HG03565 (cell line): ENCODE measurements around the gene C20orf96.
A peak's percentile ranks its signal among the peaks of the same experiment; 100 is the strongest.
"Not testable (repeated sequence)": the region's sequence is repeated elsewhere in the genome, so short reads cannot be mapped to it uniquely, and the experiment has no call there.

Source experiments
- ATAC-seq: cut with Tn5 transposase; IDR thresholded peaks from one replicate; pipeline ENCODE4 v1.9.1; 2021; ENCODE audit warnings: mild to moderate bottlenecking, moderate library complexity; ENCODE audit not compliant: unreplicated experiment

Gene C20orf96

GRCh38 chr20:290084-290831, at the start of gene C20orf96:
Gene C20orf96 (minus strand): TSS chr20:290750. CDS start chr20:290610, 140 bp downstream.
- peak; percentile 51 for ATAC-seq

GRCh38 chr20:336040-336439, 45.5 kb upstream of the C20orf96 start:
- not testable (repeated sequence) for ATAC-seq

- no peak for ATAC-seq
Measured at GRCh38 chr20:334578-334977, 44.0 kb upstream of the C20orf96 start.

GRCh38 chr20:330233-331149, 39.9 kb upstream of the C20orf96 start:
- peak; percentile 33 for ATAC-seq

GRCh38 chr20:329851-330232, 39.3 kb upstream of the C20orf96 start:
- ATAC-seq: no peak

- no peak for ATAC-seq
Measured at GRCh38 chr20:328975-329695, 38.6 kb upstream of the C20orf96 start.

- no peak for ATAC-seq
Measured at GRCh38 chr20:328027-328974, 37.8 kb upstream of the C20orf96 start.

GRCh38 chr20:327186-328026, 36.9 kb upstream of the C20orf96 start:
- ATAC-seq: no peak

- no peak for ATAC-seq
Measured at GRCh38 chr20:326645-327185, 36.2 kb upstream of the C20orf96 start.

GRCh38 chr20:325889-326644, 35.5 kb upstream of the C20orf96 start:
- no peak for ATAC-seq

- peak; percentile 69 for ATAC-seq
Measured at GRCh38 chr20:325045-325888, 34.7 kb upstream of the C20orf96 start, which contains the start of gene SOX12. Gene SOX12 (plus strand): TSS chr20:325552. CDS start chr20:325925, 373 bp downstream.

GRCh38 chr20:324177-325044, 33.9 kb upstream of the C20orf96 start:
- ATAC-seq: peak; percentile 45

- ATAC-seq: no peak
Measured at GRCh38 chr20:316316-317068, 25.9 kb upstream of the C20orf96 start.

- no peak for ATAC-seq
Measured at GRCh38 chr20:313948-314347, 23.4 kb upstream of the C20orf96 start.

- no peak for ATAC-seq
Measured at GRCh38 chr20:313402-313801, 22.9 kb upstream of the C20orf96 start.

GRCh38 chr20:312866-313265, 22.3 kb upstream of the C20orf96 start:
- ATAC-seq: no peak
